ENCODE measurements around the gene NRAS.
"Not testable (repeated sequence)": the region's sequence is repeated elsewhere in the genome, so short reads cannot be mapped to it uniquely, and the experiment has no call there.

The NRAS gene

GRCh38 chr1:114716304-114717170, at the start of gene NRAS:
TSS of gene NRAS (minus strand) at chr1:114716771. CDS start at chr1:114716160, 611 bp downstream.
- peak; percentile 94 to 95 for DNase-seq (ENCODE audit: low read depth in 2 of 2)

GRCh38 chr1:114764689-114765088, 48.1 kb upstream of the NRAS start:
- DNase-seq (ENCODE audit: low read depth in 2 of 2), result no peak

- no peak for DNase-seq (ENCODE audit: low read depth in 2 of 2)
Measured at GRCh38 chr1:114758256-114758832, 41.8 kb upstream of the NRAS start.

GRCh38 chr1:114757455-114758255, 41.1 kb upstream of the NRAS start, which contains the start of gene CSDE1:
TSS of gene CSDE1 (minus strand) at chr1:114757984. CDS start at chr1:114739890, 18,094 bp downstream.
- peak; percentile 95 to 97 for DNase-seq (ENCODE audit: low read depth in 2 of 2)

- DNase-seq (ENCODE audit: low read depth in 2 of 2), result no peak
Measured at GRCh38 chr1:114756949-114757454, 40.4 kb upstream of the NRAS start.

- no peak for DNase-seq (ENCODE audit: low read depth in 2 of 2)
Measured at GRCh38 chr1:114756009-114756892, 39.7 kb upstream of the NRAS start.

GRCh38 chr1:114755006-114755931, 38.7 kb upstream of the NRAS start:
- no peak for DNase-seq (ENCODE audit: low read depth in 2 of 2)

- DNase-seq (ENCODE audit: low read depth in 2 of 2), result not testable (repeated sequence)
Measured at GRCh38 chr1:114753702-114754101, 37.1 kb upstream of the NRAS start.

GRCh38 chr1:114753143-114753542, 36.6 kb upstream of the NRAS start:
- DNase-seq (ENCODE audit: low read depth in 2 of 2), result no peak

- no peak for DNase-seq (ENCODE audit: low read depth in 2 of 2)
Measured at GRCh38 chr1:114750780-114751179, 34.2 kb upstream of the NRAS start.

- no peak for DNase-seq (ENCODE audit: low read depth in 2 of 2)
Measured at GRCh38 chr1:114749835-114750234, 33.3 kb upstream of the NRAS start.

GRCh38 chr1:114746450-114747121, 30.0 kb upstream of the NRAS start:
- no peak for DNase-seq (ENCODE audit: low read depth in 2 of 2)

GRCh38 chr1:114745291-114745690, 28.7 kb upstream of the NRAS start:
- DNase-seq (ENCODE audit: low read depth in 2 of 2), result no peak

GRCh38 chr1:114741963-114742746, 25.6 kb upstream of the NRAS start:
- DNase-seq (ENCODE audit: low read depth in 2 of 2), result no peak

GRCh38 chr1:114740331-114740730, 23.8 kb upstream of the NRAS start:
- no peak for DNase-seq (ENCODE audit: low read depth in 2 of 2)

- DNase-seq (ENCODE audit: low read depth in 2 of 2), result no peak
Measured at GRCh38 chr1:114737314-114737849, 20.8 kb upstream of the NRAS start.

GRCh38 chr1:114735479-114735878, 18.9 kb upstream of the NRAS start:
- no peak for DNase-seq (ENCODE audit: low read depth in 2 of 2)

- no peak for DNase-seq (ENCODE audit: low read depth in 2 of 2)
Measured at GRCh38 chr1:114729782-114730181, 13.2 kb upstream of the NRAS start.

Measured in stimulated activated CD8-positive, alpha-beta memory T cell treated with anti-CD3 and anti-CD28 coated beads, Interleukin-7, amount 100 ng/mL, for 1 hour (primary cell).